ENCODE data around the gene MMP24OS. TPM values are rescaled to one million over a fixed set of nuclear protein-coding genes. Genes with fewer than 3 reads are reported as not detected.

MMP24OS gene
- total RNA-seq, 1 experiment from 2014 or later = 59.6 TPM

DNA sequence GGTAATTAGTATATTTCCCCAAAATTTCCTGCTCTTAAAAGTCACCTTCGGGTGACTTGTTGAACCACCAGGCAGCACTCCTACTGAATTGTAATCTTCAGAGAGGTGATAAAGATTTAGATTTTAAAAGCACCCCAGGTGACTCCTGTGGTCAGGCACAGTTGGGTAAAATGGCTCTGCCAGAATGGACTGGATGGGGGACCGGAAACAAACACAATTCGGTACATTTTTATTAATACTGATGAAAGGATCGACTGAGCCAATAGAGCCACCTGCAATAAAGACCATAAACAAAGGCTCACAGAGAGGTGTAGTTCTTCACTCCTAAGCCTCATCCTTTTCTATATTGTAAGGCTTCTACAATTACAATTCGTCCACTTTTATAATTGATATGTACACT lies 33.9 kb upstream of the MMP24OS start:
- Histone ChIP-seq H3K27me3 (ENCODE audit: insufficient read depth, low read length) (no peaks in the 10 kb centered on the region), H4K20me1 (ENCODE audit: insufficient read depth) (no peaks in the 10 kb centered on the region), H3K9me3 (ENCODE audit: control insufficient read depth in 1 of 2, insufficient read depth in 1 of 2, low read depth in 1 of 2, low read length in 2 of 2) (no peaks in the 10 kb centered on the region), H3K9me2 (ENCODE audit: insufficient read depth) (no peaks in the 10 kb centered on the region), H3K27ac (ENCODE audit: low read depth, low read length) (peak overlapping the region; percentile 97), H3K9ac (ENCODE audit: low read length) (peak overlapping the region; percentile 59), H3K4me3 (replicated peaks in 1 of 2; ENCODE audit: low read depth in 1 of 2, low read length in 2 of 2) (peak overlapping the region in 1 of 2 experiments; percentile 32; a peak in 2 of 4 replicates), H2AFZ (ENCODE audit: low read depth, low read length, poor library complexity, severe bottlenecking) (no peak overlapping the region), H3K36me3 (ENCODE audit: control insufficient read depth in 1 of 2, insufficient read depth in 2 of 2, low read length in 2 of 2) (no peaks in the 10 kb centered on the region), H3K79me2 (ENCODE audit: insufficient read depth, low read length) (no peaks in the 10 kb centered on the region), H3K4me1 (ENCODE audit: control insufficient read depth in 1 of 2, insufficient read depth in 2 of 2, low read length in 2 of 2) (peaks cover 71 to 94% of the 10 kb centered on the region in 2 experiments), H3K4me2 (ENCODE audit: low read length) (peak overlapping the region; percentile 70)
- RAD21 ChIA-PET (ENCODE audit: low non-redundant PET in 1 of 2, low total read pairs in 2 of 2, uncharacterized antibody in 2 of 2, unreplicated experiment in 2 of 2) = interaction anchor here in 1 of 2 experiments (1.1 kb wide), 1 partner anchor 17 kb away, joined by 4 read pairs; no protein-coding TSS in a partner anchor
- BruUV-seq (replicated peaks) = TSS peak; percentile 90
- CTCF ChIA-PET = interaction anchor here (2.3 kb wide), 1 partner anchor 8 kb away, joined by 9 read pairs; no protein-coding TSS in a partner anchor
- POLR2A ChIA-PET = interaction anchor here (0.7 kb wide), 1 partner anchor 13 kb away, joined by 3 read pairs; no protein-coding TSS in a partner anchor
- peak; percentile 6 for ATAC-seq
- intact Hi-C loops (cut with micrococcal nuclease) = no loop called here
- no peak for DNase-seq (ENCODE audit: low read depth, low spot score)
- TF ChIP-seq TCF7L2 (IDR thresholded peaks at IDR 0.05; ENCODE audit: borderline replicate concordance, extremely low read depth, insufficient read depth, insufficient read length) = no peak
- TF ChIP-seq EZH2 (IDR thresholded peaks at IDR 0.05) = no peak
- TF ChIP-seq, protein P1, sequence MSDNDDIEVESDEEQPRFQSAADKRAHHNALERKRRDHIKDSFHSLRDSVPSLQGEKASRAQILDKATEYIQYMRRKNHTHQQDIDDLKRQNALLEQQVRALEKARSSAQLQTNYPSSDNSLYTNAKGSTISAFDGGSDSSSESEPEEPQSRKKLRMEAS (IDR thresholded peaks at IDR 0.05) = no peak
- no peak for TF ChIP-seq JUND (IDR thresholded peaks at IDR 0.05)
- TF ChIP-seq EZH2phosphoT487 (IDR thresholded peaks at IDR 0.05; ENCODE audit: borderline replicate concordance) = no peak
- no peak for TF ChIP-seq SIN3A (IDR thresholded peaks at IDR 0.05; ENCODE audit: low read depth)
- TF ChIP-seq ZNF274 (IDR thresholded peaks at IDR 0.05; ENCODE audit: low read depth, low read length) = no peak
- no peak for TF ChIP-seq ELF1 (IDR thresholded peaks at IDR 0.05; ENCODE audit: borderline replicate concordance, low read depth)
- TF ChIP-seq POLR2AphosphoS5 (IDR thresholded peaks at IDR 0.05; ENCODE audit: low read depth, low read length) = no peak
- TF ChIP-seq YY1 (IDR thresholded peaks at IDR 0.05; ENCODE audit: extremely low read depth, insufficient replicate concordance, low read depth, low read length) = no peak

Data from HCT116 (cell line).